Choroid plexus epithelial cell (primary cell): Measurements from ENCODE around the gene FSTL4.

ENCODE experiments used
- DNase-seq: peaks from one replicate; pipeline ENCODE4 v3.0.0-alpha.2; 2010; ENCODE audit warnings: low read depth
- H3K4me3 ChIP-seq: 2 replicates; pipeline ENCODE4 v1.5.1; 2011; ENCODE audit warnings: low read depth, mild to moderate bottlenecking, control low read depth, low read length, moderate library complexity
- TF ChIP-seq, protein P1 (sequence below): conservative IDR thresholded peaks from 2 replicates; pipeline ENCODE4 v1.5.1; 2011; ENCODE audit warnings: low read depth, mild to moderate bottlenecking, control low read depth, inconsistent platforms, low read length, moderate library complexity

Gene FSTL4

DNA sequence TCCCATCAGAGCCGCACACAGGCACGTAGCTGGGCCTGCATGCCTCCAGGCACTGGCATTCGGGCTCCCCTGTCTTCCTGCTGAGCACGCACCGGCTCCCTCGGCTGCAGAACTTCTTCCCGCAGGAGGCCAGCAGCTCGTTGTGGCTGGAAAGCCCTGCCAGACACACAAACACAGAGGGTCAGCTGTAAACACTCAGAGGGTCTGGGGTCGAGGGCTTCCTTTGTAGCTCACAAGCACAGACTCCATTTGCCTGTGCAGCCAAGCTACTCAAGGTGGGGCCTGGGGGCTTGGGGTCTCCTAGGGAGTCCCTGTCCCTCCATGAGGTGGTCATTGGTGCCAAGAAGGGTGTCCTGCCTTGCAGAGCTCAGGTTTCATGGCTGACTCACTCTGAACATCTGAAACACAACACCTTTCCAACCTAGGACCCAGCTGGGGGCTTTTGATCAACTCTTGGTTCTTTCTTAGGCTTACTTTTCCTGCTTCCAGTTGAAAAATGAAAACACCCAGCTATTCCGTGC, 211.4 kb downstream of the FSTL4 start:
- no peak overlapping the region for H3K4me3 ChIP-seq
- no peak for DNase-seq
- TF ChIP-seq, protein P1, sequence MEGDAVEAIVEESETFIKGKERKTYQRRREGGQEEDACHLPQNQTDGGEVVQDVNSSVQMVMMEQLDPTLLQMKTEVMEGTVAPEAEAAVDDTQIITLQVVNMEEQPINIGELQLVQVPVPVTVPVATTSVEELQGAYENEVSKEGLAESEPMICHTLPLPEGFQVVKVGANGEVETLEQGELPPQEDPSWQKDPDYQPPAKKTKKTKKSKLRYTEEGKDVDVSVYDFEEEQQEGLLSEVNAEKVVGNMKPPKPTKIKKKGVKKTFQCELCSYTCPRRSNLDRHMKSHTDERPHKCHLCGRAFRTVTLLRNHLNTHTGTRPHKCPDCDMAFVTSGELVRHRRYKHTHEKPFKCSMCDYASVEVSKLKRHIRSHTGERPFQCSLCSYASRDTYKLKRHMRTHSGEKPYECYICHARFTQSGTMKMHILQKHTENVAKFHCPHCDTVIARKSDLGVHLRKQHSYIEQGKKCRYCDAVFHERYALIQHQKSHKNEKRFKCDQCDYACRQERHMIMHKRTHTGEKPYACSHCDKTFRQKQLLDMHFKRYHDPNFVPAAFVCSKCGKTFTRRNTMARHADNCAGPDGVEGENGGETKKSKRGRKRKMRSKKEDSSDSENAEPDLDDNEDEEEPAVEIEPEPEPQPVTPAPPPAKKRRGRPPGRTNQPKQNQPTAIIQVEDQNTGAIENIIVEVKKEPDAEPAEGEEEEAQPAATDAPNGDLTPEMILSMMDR, result no peak

DNA sequence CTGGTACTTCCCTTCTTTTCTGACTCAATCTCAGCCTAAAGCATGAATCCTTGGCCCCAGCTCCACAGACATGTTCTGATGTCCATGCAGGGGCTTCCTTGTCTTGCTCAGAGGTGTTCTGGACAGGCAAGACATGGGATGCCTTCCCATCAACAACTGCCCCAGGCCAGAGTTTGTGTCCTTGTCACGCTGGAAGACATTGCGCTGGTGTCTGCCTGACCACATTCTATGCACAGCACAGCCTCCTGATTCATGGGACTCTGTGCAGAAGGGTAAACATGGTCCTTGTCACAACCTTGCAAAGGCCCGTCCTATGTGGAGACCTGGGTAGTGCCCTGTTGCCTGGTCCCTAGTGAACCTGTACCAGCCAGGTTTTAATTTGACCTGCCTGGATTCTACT, 212.2 kb downstream of the FSTL4 start:
- no peak overlapping the region for H3K4me3 ChIP-seq
- TF ChIP-seq, protein P1, result no peak
- DNase-seq, result no peak

DNA sequence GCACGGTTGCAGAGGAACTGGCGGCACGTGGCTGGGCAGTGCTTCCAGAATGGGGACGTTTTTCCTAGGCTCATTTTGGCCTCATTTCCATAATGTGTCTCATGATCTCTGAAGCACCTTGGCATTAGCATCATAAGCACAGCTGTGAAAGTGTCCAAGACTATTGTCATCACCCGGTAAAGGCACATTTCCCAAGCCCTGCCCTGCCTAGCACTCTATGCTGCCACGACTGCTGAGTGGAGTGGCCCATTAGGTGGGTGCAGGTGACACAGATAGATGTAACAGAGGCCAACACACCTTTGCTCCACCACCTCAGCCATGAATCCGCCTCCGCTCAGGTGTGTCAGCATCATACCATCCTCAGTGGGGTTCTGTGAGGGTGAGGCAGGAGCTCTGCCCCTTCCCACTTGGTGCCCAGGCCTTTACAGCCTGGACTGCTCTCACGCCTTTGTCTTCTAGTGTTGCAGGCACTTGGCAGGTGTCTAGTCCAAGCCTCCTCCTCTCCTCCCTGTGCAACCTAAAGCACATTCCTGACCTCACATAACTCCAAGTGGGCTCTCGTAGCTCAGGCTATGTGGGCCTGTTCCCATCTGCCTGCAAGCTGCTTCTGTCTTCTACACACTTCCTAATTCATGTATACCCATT, 213.0 kb downstream of the FSTL4 start:
- TF ChIP-seq, protein P1, result no peak
- no peak overlapping the region for H3K4me3 ChIP-seq
- no peak for DNase-seq

DNA sequence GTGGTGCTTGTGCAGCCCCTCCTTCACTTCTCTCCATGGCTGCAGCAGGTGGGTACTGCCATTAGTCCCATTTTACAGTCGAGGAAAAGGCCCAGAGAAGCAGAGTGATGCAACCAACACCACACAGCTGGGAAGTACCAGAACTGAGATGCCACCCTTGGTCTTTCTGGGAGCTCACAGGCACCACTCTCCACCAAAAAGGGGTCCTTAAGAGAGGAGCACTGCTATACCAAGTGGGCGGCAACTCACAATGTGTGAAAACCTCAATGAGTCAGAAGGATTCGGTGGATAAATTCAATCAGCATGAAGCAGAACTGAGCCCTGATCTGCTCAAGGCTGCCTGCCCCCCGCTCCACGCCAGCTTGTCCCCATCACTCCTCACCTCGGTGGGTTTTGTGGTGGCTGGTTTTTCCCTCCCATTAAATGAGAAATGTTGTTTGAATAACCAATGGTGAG, 213.7 kb downstream of the FSTL4 start:
- TF ChIP-seq, protein P1, result no peak
- no peak overlapping the region for H3K4me3 ChIP-seq
- no peak for DNase-seq

DNA sequence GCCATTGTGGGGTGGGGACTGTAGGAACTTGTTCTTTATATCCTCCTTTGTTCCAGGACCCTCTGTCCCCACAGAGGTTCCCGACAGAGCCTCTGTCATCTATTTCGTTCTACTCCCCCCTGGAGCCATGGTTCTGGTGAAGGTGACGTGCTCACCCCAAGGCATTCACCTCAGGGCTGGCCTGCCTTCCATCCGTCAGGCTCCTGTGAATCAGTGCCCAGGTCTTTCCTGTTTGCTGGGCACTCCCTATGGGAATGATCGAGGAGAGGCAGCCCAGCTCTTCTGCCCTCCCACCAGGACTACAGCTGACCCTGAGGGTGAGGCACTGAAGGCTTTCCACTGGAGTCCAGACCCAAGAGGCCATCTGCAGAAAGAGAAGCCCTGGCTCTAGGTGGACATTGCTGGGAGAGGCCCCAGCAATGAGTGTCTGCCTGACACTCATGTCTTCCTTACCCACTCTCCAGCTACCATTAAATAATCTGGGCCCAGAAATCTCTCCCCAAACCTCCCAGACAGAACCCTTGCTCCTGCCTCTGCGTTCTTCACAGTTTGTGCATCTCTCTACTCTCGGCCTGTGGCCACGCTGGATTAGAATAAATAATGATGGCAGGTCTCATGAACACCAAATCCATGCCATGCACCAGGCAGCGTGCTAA, 214.2 kb downstream of the FSTL4 start:
- no peak overlapping the region for H3K4me3 ChIP-seq
- DNase-seq, result no peak
- TF ChIP-seq, protein P1, result no peak

DNA sequence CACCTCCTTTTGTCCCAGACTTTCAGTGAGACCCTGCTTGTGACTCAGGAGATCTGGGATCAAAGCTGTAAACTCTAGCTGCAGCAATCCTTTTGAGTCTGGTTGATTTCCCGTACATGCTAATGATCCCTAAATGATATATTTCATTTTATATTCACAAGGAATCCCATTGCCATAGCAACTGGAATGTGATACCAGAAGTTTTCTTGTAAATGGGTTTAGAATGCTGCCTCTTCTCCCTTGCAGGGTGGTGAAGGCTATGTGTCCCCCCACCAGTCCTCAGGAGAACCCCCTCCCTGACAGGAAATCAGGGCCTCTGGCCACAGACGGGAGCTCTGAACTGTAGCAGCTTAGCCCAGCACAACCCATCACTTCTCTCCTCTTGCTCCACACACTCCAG, 215.0 kb downstream of the FSTL4 start:
- TF ChIP-seq, protein P1, result no peak
- no peak overlapping the region for H3K4me3 ChIP-seq
- no peak for DNase-seq
